PFSK-1 (cell line): ENCODE results near the gene RPUSD3.

Experiments used
- POLR2AphosphoS5 ChIP-seq: IDR thresholded peaks from 2 replicates; pipeline ENCODE4 v1.6.1; 2012; ENCODE audit warnings: low read depth, mild to moderate bottlenecking, control low read depth, low read length, moderate library complexity
- TF ChIP-seq, protein P1 (sequence below), 2 experiments: IDR thresholded peaks; 2 replicates each; pipeline versions ENCODE4 v1.6.1 to v1.8.0; 2011 to 2012; ENCODE audit warnings: low read depth in 2 of 2, low read length in 2 of 2, control low read depth in 1 of 2, inconsistent platforms in 1 of 2, mild to moderate bottlenecking in 1 of 2, moderate library complexity in 1 of 2; ENCODE audit not compliant: insufficient read depth in 1 of 2

DNA sequence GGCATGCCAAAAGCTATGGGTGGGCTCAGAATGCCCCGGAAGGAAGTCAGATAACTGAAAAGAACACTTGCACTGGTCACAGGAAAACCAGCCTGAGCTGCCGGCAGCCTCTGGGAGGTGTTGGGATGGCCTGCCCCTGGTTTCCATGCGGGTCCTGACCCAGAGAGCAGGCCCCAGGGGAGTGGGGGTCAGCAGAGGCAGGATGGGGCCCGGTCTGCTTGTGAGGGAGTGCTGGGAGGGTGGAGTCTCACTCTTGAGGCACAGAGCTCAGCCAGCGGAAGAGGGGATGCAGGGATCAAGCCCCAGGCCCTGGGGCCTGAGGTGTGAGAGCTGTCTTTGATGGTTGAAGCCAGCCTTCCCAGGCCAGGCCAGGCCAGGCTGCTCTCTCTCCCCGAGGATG, 2.4 kb upstream of the RPUSD3 start:
- TF ChIP-seq, protein P1, sequence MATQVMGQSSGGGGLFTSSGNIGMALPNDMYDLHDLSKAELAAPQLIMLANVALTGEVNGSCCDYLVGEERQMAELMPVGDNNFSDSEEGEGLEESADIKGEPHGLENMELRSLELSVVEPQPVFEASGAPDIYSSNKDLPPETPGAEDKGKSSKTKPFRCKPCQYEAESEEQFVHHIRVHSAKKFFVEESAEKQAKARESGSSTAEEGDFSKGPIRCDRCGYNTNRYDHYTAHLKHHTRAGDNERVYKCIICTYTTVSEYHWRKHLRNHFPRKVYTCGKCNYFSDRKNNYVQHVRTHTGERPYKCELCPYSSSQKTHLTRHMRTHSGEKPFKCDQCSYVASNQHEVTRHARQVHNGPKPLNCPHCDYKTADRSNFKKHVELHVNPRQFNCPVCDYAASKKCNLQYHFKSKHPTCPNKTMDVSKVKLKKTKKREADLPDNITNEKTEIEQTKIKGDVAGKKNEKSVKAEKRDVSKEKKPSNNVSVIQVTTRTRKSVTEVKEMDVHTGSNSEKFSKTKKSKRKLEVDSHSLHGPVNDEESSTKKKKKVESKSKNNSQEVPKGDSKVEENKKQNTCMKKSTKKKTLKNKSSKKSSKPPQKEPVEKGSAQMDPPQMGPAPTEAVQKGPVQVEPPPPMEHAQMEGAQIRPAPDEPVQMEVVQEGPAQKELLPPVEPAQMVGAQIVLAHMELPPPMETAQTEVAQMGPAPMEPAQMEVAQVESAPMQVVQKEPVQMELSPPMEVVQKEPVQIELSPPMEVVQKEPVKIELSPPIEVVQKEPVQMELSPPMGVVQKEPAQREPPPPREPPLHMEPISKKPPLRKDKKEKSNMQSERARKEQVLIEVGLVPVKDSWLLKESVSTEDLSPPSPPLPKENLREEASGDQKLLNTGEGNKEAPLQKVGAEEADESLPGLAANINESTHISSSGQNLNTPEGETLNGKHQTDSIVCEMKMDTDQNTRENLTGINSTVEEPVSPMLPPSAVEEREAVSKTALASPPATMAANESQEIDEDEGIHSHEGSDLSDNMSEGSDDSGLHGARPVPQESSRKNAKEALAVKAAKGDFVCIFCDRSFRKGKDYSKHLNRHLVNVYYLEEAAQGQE (IDR thresholded peaks at IDR 0.05; ENCODE audit: insufficient read depth in 1 of 2, low read depth in 2 of 2, low read length in 2 of 2), result no peak
- no peak for TF ChIP-seq POLR2AphosphoS5
